MM.1S (cell line): ENCODE measurements around the gene TEX2.
"Not testable (repeated sequence)": the region's sequence is repeated elsewhere in the genome, so short reads cannot be mapped to it uniquely, and the experiment has no call there.

ENCODE experiments used
- EZH2 ChIP-seq: fragments of 300-600 bp; sonication (generic); optimal IDR thresholded peaks from 2 replicates; pipeline ENCODE3; 2017; ENCODE audit warnings: low read depth, mild to moderate bottlenecking, antibody characterized with exemption, low read length, mixed read lengths
- EZH2phosphoT487 ChIP-seq: fragments of 300-600 bp; sonication (generic); IDR thresholded peaks from 2 replicates; pipeline ENCODE4 v1.6.1; 2018; ENCODE audit warnings: antibody characterized with exemption, low read length
- TF ChIP-seq, protein P1 (sequence below): fragments of 300-600 bp; sonication (generic); IDR thresholded peaks from 2 replicates; pipeline ENCODE4 v1.5.1; 2016; ENCODE audit warnings: antibody characterized with exemption, low read length, mixed read lengths

GRCh38 chr17:64220604-64221003 is 42.5 kb downstream of the TEX2 start:
- TF ChIP-seq, protein P1, sequence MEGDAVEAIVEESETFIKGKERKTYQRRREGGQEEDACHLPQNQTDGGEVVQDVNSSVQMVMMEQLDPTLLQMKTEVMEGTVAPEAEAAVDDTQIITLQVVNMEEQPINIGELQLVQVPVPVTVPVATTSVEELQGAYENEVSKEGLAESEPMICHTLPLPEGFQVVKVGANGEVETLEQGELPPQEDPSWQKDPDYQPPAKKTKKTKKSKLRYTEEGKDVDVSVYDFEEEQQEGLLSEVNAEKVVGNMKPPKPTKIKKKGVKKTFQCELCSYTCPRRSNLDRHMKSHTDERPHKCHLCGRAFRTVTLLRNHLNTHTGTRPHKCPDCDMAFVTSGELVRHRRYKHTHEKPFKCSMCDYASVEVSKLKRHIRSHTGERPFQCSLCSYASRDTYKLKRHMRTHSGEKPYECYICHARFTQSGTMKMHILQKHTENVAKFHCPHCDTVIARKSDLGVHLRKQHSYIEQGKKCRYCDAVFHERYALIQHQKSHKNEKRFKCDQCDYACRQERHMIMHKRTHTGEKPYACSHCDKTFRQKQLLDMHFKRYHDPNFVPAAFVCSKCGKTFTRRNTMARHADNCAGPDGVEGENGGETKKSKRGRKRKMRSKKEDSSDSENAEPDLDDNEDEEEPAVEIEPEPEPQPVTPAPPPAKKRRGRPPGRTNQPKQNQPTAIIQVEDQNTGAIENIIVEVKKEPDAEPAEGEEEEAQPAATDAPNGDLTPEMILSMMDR = not testable (repeated sequence)
- TF ChIP-seq EZH2, EZH2phosphoT487: not testable (repeated sequence)
